OCI-LY7 (cell line): Measurements from ENCODE around the gene HSPB7. TPM values are rescaled to one million over a fixed set of nuclear protein-coding genes. Genes with fewer than 3 reads are reported as not detected.

Source experiments
- BruUV-seq: library from RNA; stranded (reverse); fragments of 400-500 nt; replicated peaks from 2 replicates; lab custom pipeline; 2021; lab: Mats Ljungman, UMichigan
- CTCF ChIA-PET: fragments of 300-600 bp; sonication (Branson Sonifier 250); formaldehyde crosslinking; loops from one replicate; lab custom pipeline; 2022; ENCODE audit warnings: antibody characterized with exemption; ENCODE audit not compliant: unreplicated experiment; lab: Charles Lee
- POLR2A ChIA-PET: fragments of 300-600 bp; sonication (Branson Sonifier 250); formaldehyde crosslinking; loops from one replicate; lab custom pipeline; 2022; ENCODE audit warnings: antibody characterized with exemption; lab: Charles Lee
- DNase-seq: peaks from one replicate; pipeline ENCODE4 v3.0.0-alpha.2; 2015; ENCODE audit warnings: low spot score
- H2AFZ ChIP-seq: fragments of 200-600 bp; sonication (generic), shearing (Covaris generic); 2 replicates; pipeline ENCODE4 v1.6.1; 2014; ENCODE audit warnings: mild to moderate bottlenecking, antibody characterized with exemption, low read length, moderate library complexity
- H3K27ac ChIP-seq: fragments of 200-600 bp; sonication (generic); 2 replicates; pipeline ENCODE4 v1.5.1; 2014; ENCODE audit warnings: mixed run types, low read depth, mild to moderate bottlenecking, moderate library complexity, low read length, inconsistent platforms; ENCODE audit not compliant: poor library complexity, severe bottlenecking
- H3K36me3 ChIP-seq: fragments of 200-600 bp; sonication (generic); 2 replicates; pipeline ENCODE4 v1.6.1; 2014; ENCODE audit warnings: mild to moderate bottlenecking, antibody characterized with exemption, low read length, moderate library complexity, mixed read lengths; ENCODE audit not compliant: insufficient read depth
- H3K4me1 ChIP-seq: fragments of 200-600 bp; sonication (generic); 2 replicates; pipeline ENCODE4 v1.5.1; 2014; ENCODE audit warnings: mild to moderate bottlenecking, low read length; ENCODE audit not compliant: insufficient read depth, poor library complexity, severe bottlenecking
- H3K4me2 ChIP-seq: fragments of 200-600 bp; sonication (generic); 2 replicates; pipeline ENCODE4 v1.6.1; 2014; ENCODE audit warnings: mild to moderate bottlenecking, low read length
- H3K4me3 ChIP-seq: fragments of 200-600 bp; sonication (generic); 2 replicates; pipeline ENCODE4 v1.5.1; 2014; ENCODE audit warnings: mild to moderate bottlenecking, low read depth, low read length; ENCODE audit not compliant: poor library complexity, severe bottlenecking
- H3K79me2 ChIP-seq: fragments of 200-600 bp; sonication (generic); 2 replicates; pipeline ENCODE4 v1.6.1; 2016; ENCODE audit warnings: low read depth, mild to moderate bottlenecking, low read length, moderate library complexity, mixed read lengths; ENCODE audit not compliant: insufficient read depth
- H3K9me2 ChIP-seq: fragments of 200-600 bp; sonication (generic); 2 replicates; pipeline ENCODE4 v1.6.1; 2016; ENCODE audit warnings: mild to moderate bottlenecking, low read length, mixed read lengths; ENCODE audit not compliant: insufficient read depth
- H3K9me3 ChIP-seq: fragments of 200-600 bp; sonication (generic); 2 replicates; pipeline ENCODE4 v1.6.1; 2014; ENCODE audit warnings: mild to moderate bottlenecking, mixed run types, low read length, mixed read lengths
- H4K20me1 ChIP-seq: fragments of 200-600 bp; sonication (generic); 2 replicates; pipeline ENCODE4 v1.6.1; 2014; ENCODE audit warnings: mild to moderate bottlenecking, antibody characterized with exemption, low read length, moderate library complexity, mixed read lengths; ENCODE audit not compliant: insufficient read depth
- EZH2phosphoT487 ChIP-seq: fragments of 200-600 bp; sonication (generic); IDR thresholded peaks from 2 replicates; pipeline ENCODE4 v1.6.1; 2018; ENCODE audit warnings: low read depth, borderline replicate concordance, mild to moderate bottlenecking, mixed run types, antibody characterized with exemption, low read length, moderate library complexity, mixed read lengths
- intact Hi-C: fragments of 100-400 bp; cut with micrococcal nuclease; formaldehyde crosslinking; loops from one replicate; pipeline ENCODE4 v1.10.0; 2022; ENCODE audit not compliant: unreplicated experiment
- total RNA-seq, 2 experiments: library from RNA; depleted of rRNA in 1 of 2; stranded (reverse); fragments of >200 nt in 1 of 2; shearing (Covaris generic) in 1 of 2; gene quantifications; 2 replicates each; pipeline ENCODE4 v1.2.3, GENCODE V29; 2014 to 2022
- TF ChIP-seq, protein P1 (sequence below): fragments of 200-600 bp; sonication (generic); conservative IDR thresholded peaks from 2 replicates; pipeline ENCODE4 v1.5.1; 2014; ENCODE audit warnings: mild to moderate bottlenecking, antibody characterized with exemption, low read length, moderate library complexity, mixed read lengths

HSPB7 gene
- total RNA-seq, 2 experiments from 2014 or later = not detected

GRCh38 chr1:16020325-16020724 lies 2.5 kb upstream of the HSPB7 start:
- Histone ChIP-seq H3K4me3 (no peak overlapping the region), H3K36me3 (no peaks in the 10 kb centered on the region), H3K4me2 (no peak overlapping the region), H3K79me2 (no peaks in the 10 kb centered on the region), H3K4me1 (no peaks in the 10 kb centered on the region), H3K9me2 (no peaks in the 10 kb centered on the region), H2AFZ (no peak overlapping the region), H3K9me3 (no peaks in the 10 kb centered on the region), H3K27ac (no peak overlapping the region), H4K20me1 (no peaks in the 10 kb centered on the region)
- CTCF ChIA-PET = no interaction called here
- BruUV-seq = no TSS peak
- POLR2A ChIA-PET = interaction anchor here (0.6 kb wide), 1 partner anchor 224 kb away, joined by 4 read pairs; no protein-coding TSS in a partner anchor
- DNase-seq = no peak
- TF ChIP-seq, protein P1, sequence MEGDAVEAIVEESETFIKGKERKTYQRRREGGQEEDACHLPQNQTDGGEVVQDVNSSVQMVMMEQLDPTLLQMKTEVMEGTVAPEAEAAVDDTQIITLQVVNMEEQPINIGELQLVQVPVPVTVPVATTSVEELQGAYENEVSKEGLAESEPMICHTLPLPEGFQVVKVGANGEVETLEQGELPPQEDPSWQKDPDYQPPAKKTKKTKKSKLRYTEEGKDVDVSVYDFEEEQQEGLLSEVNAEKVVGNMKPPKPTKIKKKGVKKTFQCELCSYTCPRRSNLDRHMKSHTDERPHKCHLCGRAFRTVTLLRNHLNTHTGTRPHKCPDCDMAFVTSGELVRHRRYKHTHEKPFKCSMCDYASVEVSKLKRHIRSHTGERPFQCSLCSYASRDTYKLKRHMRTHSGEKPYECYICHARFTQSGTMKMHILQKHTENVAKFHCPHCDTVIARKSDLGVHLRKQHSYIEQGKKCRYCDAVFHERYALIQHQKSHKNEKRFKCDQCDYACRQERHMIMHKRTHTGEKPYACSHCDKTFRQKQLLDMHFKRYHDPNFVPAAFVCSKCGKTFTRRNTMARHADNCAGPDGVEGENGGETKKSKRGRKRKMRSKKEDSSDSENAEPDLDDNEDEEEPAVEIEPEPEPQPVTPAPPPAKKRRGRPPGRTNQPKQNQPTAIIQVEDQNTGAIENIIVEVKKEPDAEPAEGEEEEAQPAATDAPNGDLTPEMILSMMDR = no peak
- no peak for TF ChIP-seq EZH2phosphoT487
- intact Hi-C loops = loop anchor here (2.0 kb wide), 1 partner anchor 22 kb away; the partner anchor contains the start of gene CLCNKB

DNA sequence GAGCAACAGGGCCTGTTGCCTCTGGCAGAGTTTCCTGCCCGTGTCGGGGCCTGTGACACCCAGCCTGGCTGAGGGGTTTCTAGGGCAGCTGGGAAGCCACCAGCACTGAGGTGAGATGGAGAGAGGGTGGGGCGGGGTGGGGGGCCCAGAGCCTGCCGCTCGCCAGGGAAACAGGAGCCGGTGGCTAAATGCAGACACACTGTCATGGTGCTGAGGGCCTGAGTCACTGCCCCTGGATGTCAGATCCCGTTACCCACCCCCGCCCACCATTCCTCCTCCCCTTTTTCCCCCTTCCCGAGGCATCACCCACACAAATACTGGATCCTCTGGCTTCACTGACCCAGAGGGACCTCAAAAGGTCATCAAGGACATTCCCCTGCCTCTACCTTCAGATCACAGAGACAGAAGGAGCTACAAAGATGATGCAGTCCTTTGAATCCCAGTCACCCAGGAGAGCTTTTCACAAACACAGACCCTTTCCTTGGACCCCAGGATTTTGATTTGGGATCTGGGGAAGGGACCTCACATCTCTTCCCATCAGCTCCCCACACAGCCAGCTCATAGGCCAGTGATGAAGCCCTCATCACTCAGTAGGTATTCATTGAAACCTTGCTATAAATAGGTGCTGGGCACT lies 1.9 kb upstream of the HSPB7 start:
- CTCF ChIA-PET = no interaction called here
- Histone ChIP-seq H3K9me2 (no peaks in the 10 kb centered on the region), H3K9me3 (no peaks in the 10 kb centered on the region), H3K4me1 (peaks cover 3% of the 10 kb centered on the region), H3K79me2 (no peaks in the 10 kb centered on the region), H3K27ac (no peak overlapping the region), H3K4me2 (no peak overlapping the region), H3K36me3 (no peaks in the 10 kb centered on the region), H4K20me1 (no peaks in the 10 kb centered on the region), H3K4me3 (no peak overlapping the region), H2AFZ (no peak overlapping the region)
- POLR2A ChIA-PET = interaction anchor here (0.6 kb wide), 1 partner anchor 223 kb away, joined by 4 read pairs; no protein-coding TSS in a partner anchor
- no peak for DNase-seq
- TF ChIP-seq, protein P1 = no peak
- TF ChIP-seq EZH2phosphoT487 = no peak
- intact Hi-C loops = loop anchor here (2.0 kb wide), 1 partner anchor 23 kb away; the partner anchor contains the start of gene CLCNKB
- BruUV-seq = no TSS peak
